ENCODE results near the gene DDX17. TPM values are rescaled to one million over a fixed set of nuclear protein-coding genes. Genes with fewer than 3 reads are reported as not detected.

Gene DDX17
- total RNA-seq, 1 experiment from 2014 or later, result 234 TPM

DNA sequence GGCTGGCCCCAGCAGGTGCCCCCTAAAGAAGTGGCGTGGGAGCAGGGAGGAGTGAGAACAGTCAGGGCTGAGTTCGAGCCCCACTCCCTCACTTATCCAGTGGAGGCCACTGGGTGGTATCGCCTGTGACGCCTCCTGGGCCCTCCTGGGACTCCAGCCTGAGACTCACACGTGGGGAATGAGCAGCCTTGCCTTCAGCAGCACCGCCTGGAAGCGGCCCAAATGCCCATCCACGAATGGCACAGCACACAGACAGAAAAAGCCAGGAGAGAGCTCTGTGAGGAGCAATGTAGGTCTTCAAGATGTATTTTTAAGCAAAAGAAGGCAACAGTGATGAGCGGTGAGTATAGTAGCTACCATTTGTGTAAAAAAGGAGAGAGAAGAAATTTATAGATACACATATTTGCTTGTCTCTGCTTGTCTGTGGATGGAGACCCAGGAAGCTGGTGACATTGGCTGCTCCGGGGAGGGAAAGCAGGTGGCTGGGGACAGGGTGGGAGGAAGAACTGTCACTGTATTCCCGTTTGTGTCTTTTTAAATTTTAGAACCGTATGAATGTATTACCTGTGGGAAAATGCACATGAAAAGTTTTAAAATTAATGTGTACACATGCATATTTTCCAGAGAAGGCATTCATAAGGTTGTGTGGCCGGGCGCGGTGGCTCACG, 64.4 kb downstream of the DDX17 start:
- H3K9me3 ChIP-seq (ENCODE audit: control insufficient read depth in 1 of 2, insufficient read depth in 1 of 2, low read depth in 1 of 2, low read length in 2 of 2), result no peaks in the 10 kb centered on the region
- no peak overlapping the region for H3K4me2 ChIP-seq (ENCODE audit: low read length)
- ChIA-PET RAD21 (ENCODE audit: low non-redundant PET in 1 of 2, low total read pairs in 2 of 2, uncharacterized antibody in 2 of 2, unreplicated experiment in 2 of 2) (no interaction called here), POLR2A (no interaction called here), CTCF (no interaction called here)
- no peaks in the 10 kb centered on the region for H3K4me1 ChIP-seq (ENCODE audit: control insufficient read depth in 1 of 2, insufficient read depth in 2 of 2, low read length in 2 of 2)
- BruUV-seq (replicated peaks), result no TSS peak
- no peaks in the 10 kb centered on the region for H3K9me2 ChIP-seq (ENCODE audit: insufficient read depth)
- H4K20me1 ChIP-seq (ENCODE audit: insufficient read depth), result no peaks in the 10 kb centered on the region
- no peak overlapping the region for H3K27ac ChIP-seq (ENCODE audit: low read depth, low read length)
- intact Hi-C loops (cut with micrococcal nuclease), result no loop called here
- no peak overlapping the region for H2AFZ ChIP-seq (ENCODE audit: low read depth, low read length, poor library complexity, severe bottlenecking)
- no peak for TF ChIP-seq EZH2 (IDR thresholded peaks at IDR 0.05)
- no peak for TF ChIP-seq CEBPB (IDR thresholded peaks at IDR 0.05; ENCODE audit: low read depth)
- H3K27me3 ChIP-seq (ENCODE audit: insufficient read depth, low read length), result no peaks in the 10 kb centered on the region
- H3K36me3 ChIP-seq (ENCODE audit: control insufficient read depth in 1 of 2, insufficient read depth in 2 of 2, low read length in 2 of 2), result no peaks in the 10 kb centered on the region
- DNase-seq (ENCODE audit: low read depth, low spot score), result no peak
- no peak overlapping the region for H3K9ac ChIP-seq (ENCODE audit: low read length)
- H3K79me2 ChIP-seq (ENCODE audit: insufficient read depth, low read length), result no peaks in the 10 kb centered on the region
- H3K4me3 ChIP-seq (replicated peaks in 1 of 2; ENCODE audit: low read depth in 1 of 2, low read length in 2 of 2), result no peak overlapping the region
- ATAC-seq, result no peak

DNA sequence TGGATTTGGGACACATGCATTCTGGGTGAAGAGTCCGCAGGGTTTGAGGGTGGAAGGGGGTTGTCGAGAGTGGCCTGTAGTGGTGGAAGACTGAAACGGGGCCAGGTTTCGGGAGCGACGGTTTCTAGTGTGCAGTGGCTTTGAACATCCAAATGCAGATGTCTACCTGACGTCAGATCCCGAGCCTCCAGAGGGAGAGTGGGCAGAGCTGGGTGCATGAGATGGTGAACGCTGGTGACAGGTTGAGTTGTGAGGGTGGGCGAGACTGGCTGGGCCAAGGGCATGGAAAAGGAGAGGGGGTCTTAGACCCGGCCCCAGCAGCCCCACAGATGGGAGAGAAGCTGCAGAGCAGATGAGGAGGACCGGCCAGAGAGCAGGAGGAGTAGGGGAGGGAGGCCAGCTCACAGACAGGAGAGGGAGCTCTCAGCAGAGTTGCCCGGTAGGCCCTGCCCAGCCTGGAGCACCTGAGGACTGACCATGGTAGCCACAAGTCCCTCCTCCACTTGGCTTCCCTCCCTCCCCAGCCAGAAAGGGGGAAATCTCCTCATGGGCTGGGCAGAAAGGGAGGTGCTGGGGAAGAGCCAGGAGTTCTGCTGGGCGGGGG, 65.3 kb downstream of the DDX17 start:
- no peaks in the 10 kb centered on the region for H3K9me3 ChIP-seq (ENCODE audit: control insufficient read depth in 1 of 2, insufficient read depth in 1 of 2, low read depth in 1 of 2, low read length in 2 of 2)
- TF ChIP-seq ZFX (IDR thresholded peaks at IDR 0.05) (no peak), POLR2A (IDR thresholded peaks at IDR 0.05; ENCODE audit: borderline replicate concordance, extremely low read depth, insufficient read depth, insufficient read length) (no peak), TCF7L2 (IDR thresholded peaks at IDR 0.05; ENCODE audit: borderline replicate concordance, extremely low read depth, insufficient read depth, insufficient read length) (no peak), ZNF274 (IDR thresholded peaks at IDR 0.05; ENCODE audit: low read depth, low read length) (no peak), FOSL1 (IDR thresholded peaks at IDR 0.05; ENCODE audit: low read depth) (no peak), SIN3A (IDR thresholded peaks at IDR 0.05; ENCODE audit: low read depth) (no peak), EGR1 (IDR thresholded peaks at IDR 0.05; ENCODE audit: low read depth) (no peak), ELF1 (IDR thresholded peaks at IDR 0.05; ENCODE audit: borderline replicate concordance, low read depth) (no peak), CBX3 (IDR thresholded peaks at IDR 0.05; ENCODE audit: low read depth) (no peak), JUND (IDR thresholded peaks at IDR 0.05) (no peak), CEBPB (IDR thresholded peaks at IDR 0.05; ENCODE audit: low read depth) (no peak), SP1 (IDR thresholded peaks at IDR 0.05; ENCODE audit: low read depth) (no peak)
- TF ChIP-seq, protein P1, sequence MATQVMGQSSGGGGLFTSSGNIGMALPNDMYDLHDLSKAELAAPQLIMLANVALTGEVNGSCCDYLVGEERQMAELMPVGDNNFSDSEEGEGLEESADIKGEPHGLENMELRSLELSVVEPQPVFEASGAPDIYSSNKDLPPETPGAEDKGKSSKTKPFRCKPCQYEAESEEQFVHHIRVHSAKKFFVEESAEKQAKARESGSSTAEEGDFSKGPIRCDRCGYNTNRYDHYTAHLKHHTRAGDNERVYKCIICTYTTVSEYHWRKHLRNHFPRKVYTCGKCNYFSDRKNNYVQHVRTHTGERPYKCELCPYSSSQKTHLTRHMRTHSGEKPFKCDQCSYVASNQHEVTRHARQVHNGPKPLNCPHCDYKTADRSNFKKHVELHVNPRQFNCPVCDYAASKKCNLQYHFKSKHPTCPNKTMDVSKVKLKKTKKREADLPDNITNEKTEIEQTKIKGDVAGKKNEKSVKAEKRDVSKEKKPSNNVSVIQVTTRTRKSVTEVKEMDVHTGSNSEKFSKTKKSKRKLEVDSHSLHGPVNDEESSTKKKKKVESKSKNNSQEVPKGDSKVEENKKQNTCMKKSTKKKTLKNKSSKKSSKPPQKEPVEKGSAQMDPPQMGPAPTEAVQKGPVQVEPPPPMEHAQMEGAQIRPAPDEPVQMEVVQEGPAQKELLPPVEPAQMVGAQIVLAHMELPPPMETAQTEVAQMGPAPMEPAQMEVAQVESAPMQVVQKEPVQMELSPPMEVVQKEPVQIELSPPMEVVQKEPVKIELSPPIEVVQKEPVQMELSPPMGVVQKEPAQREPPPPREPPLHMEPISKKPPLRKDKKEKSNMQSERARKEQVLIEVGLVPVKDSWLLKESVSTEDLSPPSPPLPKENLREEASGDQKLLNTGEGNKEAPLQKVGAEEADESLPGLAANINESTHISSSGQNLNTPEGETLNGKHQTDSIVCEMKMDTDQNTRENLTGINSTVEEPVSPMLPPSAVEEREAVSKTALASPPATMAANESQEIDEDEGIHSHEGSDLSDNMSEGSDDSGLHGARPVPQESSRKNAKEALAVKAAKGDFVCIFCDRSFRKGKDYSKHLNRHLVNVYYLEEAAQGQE (IDR thresholded peaks at IDR 0.05; ENCODE audit: low read depth), result no peak
- TF ChIP-seq, protein P2, sequence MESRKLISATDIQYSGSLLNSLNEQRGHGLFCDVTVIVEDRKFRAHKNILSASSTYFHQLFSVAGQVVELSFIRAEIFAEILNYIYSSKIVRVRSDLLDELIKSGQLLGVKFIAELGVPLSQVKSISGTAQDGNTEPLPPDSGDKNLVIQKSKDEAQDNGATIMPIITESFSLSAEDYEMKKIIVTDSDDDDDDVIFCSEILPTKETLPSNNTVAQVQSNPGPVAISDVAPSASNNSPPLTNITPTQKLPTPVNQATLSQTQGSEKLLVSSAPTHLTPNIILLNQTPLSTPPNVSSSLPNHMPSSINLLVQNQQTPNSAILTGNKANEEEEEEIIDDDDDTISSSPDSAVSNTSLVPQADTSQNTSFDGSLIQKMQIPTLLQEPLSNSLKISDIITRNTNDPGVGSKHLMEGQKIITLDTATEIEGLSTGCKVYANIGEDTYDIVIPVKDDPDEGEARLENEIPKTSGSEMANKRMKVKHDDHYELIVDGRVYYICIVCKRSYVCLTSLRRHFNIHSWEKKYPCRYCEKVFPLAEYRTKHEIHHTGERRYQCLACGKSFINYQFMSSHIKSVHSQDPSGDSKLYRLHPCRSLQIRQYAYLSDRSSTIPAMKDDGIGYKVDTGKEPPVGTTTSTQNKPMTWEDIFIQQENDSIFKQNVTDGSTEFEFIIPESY (IDR thresholded peaks at IDR 0.05; ENCODE audit: extremely low read depth, insufficient replicate concordance, low read length), result no peak
- TF ChIP-seq, protein P3, sequence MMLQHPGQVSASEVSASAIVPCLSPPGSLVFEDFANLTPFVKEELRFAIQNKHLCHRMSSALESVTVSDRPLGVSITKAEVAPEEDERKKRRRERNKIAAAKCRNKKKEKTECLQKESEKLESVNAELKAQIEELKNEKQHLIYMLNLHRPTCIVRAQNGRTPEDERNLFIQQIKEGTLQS (IDR thresholded peaks at IDR 0.05), result no peak
- ChIA-PET CTCF (no interaction called here), RAD21 (ENCODE audit: low non-redundant PET in 1 of 2, low total read pairs in 2 of 2, uncharacterized antibody in 2 of 2, unreplicated experiment in 2 of 2) (no interaction called here), POLR2A (no interaction called here)
- H4K20me1 ChIP-seq (ENCODE audit: insufficient read depth), result no peaks in the 10 kb centered on the region
- no peaks in the 10 kb centered on the region for H3K9me2 ChIP-seq (ENCODE audit: insufficient read depth)
- no TSS peak for BruUV-seq (replicated peaks)
- H3K9ac ChIP-seq (ENCODE audit: low read length), result no peak overlapping the region
- H3K79me2 ChIP-seq (ENCODE audit: insufficient read depth, low read length), result no peaks in the 10 kb centered on the region
- no peak overlapping the region for H3K27ac ChIP-seq (ENCODE audit: low read depth, low read length)
- DNase-seq (ENCODE audit: low read depth, low spot score) (no peak), ATAC-seq (peak; percentile 52; the same call in 1 of the 2 replicates)
- no peak overlapping the region for H2AFZ ChIP-seq (ENCODE audit: low read depth, low read length, poor library complexity, severe bottlenecking)
- H3K4me1 ChIP-seq (ENCODE audit: control insufficient read depth in 1 of 2, insufficient read depth in 2 of 2, low read length in 2 of 2), result no peaks in the 10 kb centered on the region
- no peak overlapping the region for H3K4me2 ChIP-seq (ENCODE audit: low read length)
- H3K27me3 ChIP-seq (ENCODE audit: insufficient read depth, low read length), result no peaks in the 10 kb centered on the region
- H3K4me3 ChIP-seq (replicated peaks in 1 of 2; ENCODE audit: low read depth in 1 of 2, low read length in 2 of 2), result no peak overlapping the region
- intact Hi-C loops (cut with micrococcal nuclease), result no loop called here
- H3K36me3 ChIP-seq (ENCODE audit: control insufficient read depth in 1 of 2, insufficient read depth in 2 of 2, low read length in 2 of 2), result no peaks in the 10 kb centered on the region

Measured in HCT116 (cell line).